ENCODE data around the gene PCDHGB2.

PCDHGB2 gene

DNA sequence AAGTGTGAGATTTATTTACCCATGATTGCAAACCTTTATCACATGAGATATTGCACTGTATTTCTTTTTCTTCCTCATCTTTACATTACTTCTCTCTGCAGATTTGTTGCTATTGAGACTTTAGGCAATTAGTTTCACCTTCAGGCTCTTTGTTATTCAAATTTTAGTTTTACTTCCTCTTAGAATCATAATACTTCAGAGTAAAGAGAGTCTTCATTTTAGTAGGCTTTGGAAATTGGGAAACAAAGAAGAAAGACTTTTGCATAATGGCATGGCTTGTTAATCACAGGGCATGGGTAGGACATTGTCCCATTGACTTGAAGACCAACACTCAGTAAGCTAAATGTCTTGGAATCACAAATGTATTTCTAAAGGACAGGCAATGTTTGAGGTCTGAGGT is 2.9 kb downstream of the PCDHGB2 start:
- H3K27me3 Mint-ChIP-seq (ENCODE audit: low read depth): no peaks in the 10 kb centered on the region
- peaks cover 36% of the 10 kb centered on the region for H3K36me3 Mint-ChIP-seq (ENCODE audit: low read depth)
- peaks cover 67% of the 10 kb centered on the region for H3K9me3 Mint-ChIP-seq
- H3K4me1 Mint-ChIP-seq: no peaks in the 10 kb centered on the region
- no peak overlapping the region for H3K4me3 Mint-ChIP-seq
- no peak for TF ChIP-seq CTCF (IDR thresholded peaks at IDR 0.05; ENCODE audit: unreplicated experiment in 3 of 3)
- H3K27ac Mint-ChIP-seq: no peak overlapping the region

- Mint-ChIP-seq H3K4me3 (no peak within 1 kb of the TSS), H3K4me1 (no peaks in the 10 kb centered on the region), H3K27me3 (ENCODE audit: low read depth) (no peaks in the 10 kb centered on the region), H3K27ac (no peak within 1 kb of the TSS), H3K36me3 (ENCODE audit: low read depth) (peaks cover 32% of the 10 kb centered on the region), H3K9me3 (peaks cover 67% of the 10 kb centered on the region)
- no peak for TF ChIP-seq CTCF (IDR thresholded peaks at IDR 0.05; ENCODE audit: unreplicated experiment in 3 of 3)
These were observed 4.3 kb downstream of the PCDHGB2 start, which contains the start of gene PCDHGA5 for GRCh38 chr5:141363952-141364660. TSS of gene PCDHGA5 (plus strand) at chr5:141364162. CDS start at chr5:141364331, 169 bp downstream.

DNA sequence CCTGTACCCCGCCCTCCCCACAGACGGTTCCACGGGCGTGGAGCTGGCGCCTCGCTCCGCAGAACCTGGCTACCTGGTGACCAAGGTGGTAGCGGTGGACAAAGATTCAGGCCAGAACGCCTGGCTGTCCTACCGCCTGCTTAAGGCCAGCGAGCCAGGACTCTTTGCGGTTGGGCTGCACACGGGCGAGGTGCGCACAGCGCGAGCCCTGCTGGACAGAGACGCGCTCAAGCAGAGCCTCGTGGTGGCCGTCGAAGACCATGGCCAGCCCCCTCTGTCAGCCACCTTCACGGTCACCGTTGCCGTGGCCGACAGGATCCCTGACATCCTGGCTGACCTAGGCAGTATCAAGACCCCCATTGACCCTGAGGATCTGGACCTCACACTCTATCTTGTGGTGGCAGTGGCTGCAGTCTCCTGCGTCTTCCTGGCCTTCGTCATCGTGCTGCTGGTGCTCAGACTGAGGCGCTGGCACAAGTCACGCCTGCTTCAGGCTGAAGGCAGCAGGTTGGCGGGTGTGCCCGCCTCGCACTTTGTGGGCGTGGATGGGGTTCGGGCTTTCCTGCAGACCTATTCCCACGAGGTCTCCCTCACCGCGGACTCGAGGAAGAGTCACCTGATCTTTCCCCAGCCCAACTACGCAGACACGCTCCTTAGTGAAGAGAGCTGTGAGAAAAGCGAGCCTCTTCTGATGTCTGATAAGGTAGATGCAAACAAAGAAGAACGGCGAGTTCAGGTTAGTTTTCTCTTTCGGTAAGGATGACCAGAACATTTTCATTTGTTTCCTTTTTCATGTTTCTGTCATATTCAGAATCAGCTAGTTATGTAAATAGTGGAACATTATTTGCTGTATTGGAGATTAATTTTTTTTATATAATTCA is 6.5 kb downstream of the PCDHGB2 start:
- peaks cover 66% of the 10 kb centered on the region for H3K9me3 Mint-ChIP-seq
- H3K4me1 Mint-ChIP-seq: no peaks in the 10 kb centered on the region
- TF ChIP-seq CTCF (IDR thresholded peaks at IDR 0.05; ENCODE audit: unreplicated experiment in 3 of 3): no peak
- H3K27ac Mint-ChIP-seq: no peak overlapping the region
- peaks cover 32% of the 10 kb centered on the region for H3K36me3 Mint-ChIP-seq (ENCODE audit: low read depth)
- no peak overlapping the region for H3K4me3 Mint-ChIP-seq
- no peaks in the 10 kb centered on the region for H3K27me3 Mint-ChIP-seq (ENCODE audit: low read depth)

- Mint-ChIP-seq H3K4me3 (no peak within 1 kb of the TSS), H3K9me3 (peaks cover 62% of the 10 kb centered on the region), H3K4me1 (no peaks in the 10 kb centered on the region), H3K27me3 (ENCODE audit: low read depth) (no peaks in the 10 kb centered on the region), H3K27ac (no peak within 1 kb of the TSS), H3K36me3 (ENCODE audit: low read depth) (peaks cover 36% of the 10 kb centered on the region)
- no peak for TF ChIP-seq CTCF (IDR thresholded peaks at IDR 0.05; ENCODE audit: unreplicated experiment in 3 of 3)
These were observed 10.4 kb downstream of the PCDHGB2 start, which contains the start of gene PCDHGB3 for GRCh38 chr5:141369994-141370848. TSS of gene PCDHGB3 (plus strand) at chr5:141370242. CDS start at chr5:141370395, 153 bp downstream.

GRCh38 chr5:141371572-141372475 is 12.0 kb downstream of the PCDHGB2 start:
- H3K9me3 Mint-ChIP-seq: peaks cover 61% of the 10 kb centered on the region
- H3K27me3 Mint-ChIP-seq (ENCODE audit: low read depth): no peaks in the 10 kb centered on the region
- TF ChIP-seq CTCF (IDR thresholded peaks at IDR 0.05; ENCODE audit: unreplicated experiment in 3 of 3): no peak
- H3K36me3 Mint-ChIP-seq (ENCODE audit: low read depth): peaks cover 34% of the 10 kb centered on the region
- no peak overlapping the region for H3K27ac Mint-ChIP-seq
- no peaks in the 10 kb centered on the region for H3K4me1 Mint-ChIP-seq
- H3K4me3 Mint-ChIP-seq: no peak overlapping the region

All from nephron (organoid).